H1 (cell line): ENCODE measurements around the gene PLEKHM3. TPM values are rescaled to one million over a fixed set of nuclear protein-coding genes. Genes with fewer than 3 reads are reported as not detected.

Experiments used
- CTCF ChIA-PET: fragments of 300-600 bp; sonication (Branson Sonifier 250); formaldehyde crosslinking; loops from one replicate; lab custom pipeline; 2021; ENCODE audit not compliant: partially characterized antibody; lab: Charles Lee
- POLR2A ChIA-PET: fragments of 300-600 bp; sonication (Branson Sonifier 250); formaldehyde crosslinking; loops from one replicate; lab custom pipeline; 2021; ENCODE audit warnings: inconsistent platforms; ENCODE audit not compliant: partially characterized antibody; lab: Charles Lee
- DNase-seq, 2 experiments: peaks; one replicate each; pipeline versions ENCODE4 v3.0.0 to v3.0.0-alpha.2; 2010 to 2022; ENCODE audit warnings: low spot score in 2 of 2, low read depth in 1 of 2, mixed read lengths in 1 of 2
- FAIRE-seq: peaks from 2 replicates; lab custom pipeline; 2011; peaks lifted over from hg19 to GRCh38; lab: Jason Lieb, UNC
- H2AFZ ChIP-seq: 2 replicates; pipeline ENCODE4 v1.8.1; 2012; ENCODE audit warnings: low read length, inconsistent platforms
- H2AK5ac ChIP-seq: 2 replicates; pipeline ENCODE4 v1.6.1; 2013; ENCODE audit warnings: low read depth, low read length
- H2BK120ac ChIP-seq: replicated peaks from 2 replicates; pipeline ENCODE3; 2013; ENCODE audit warnings: low read depth, low read length, inconsistent platforms
- H2BK12ac ChIP-seq: 2 replicates; pipeline ENCODE4 v1.6.1; 2013; ENCODE audit warnings: low read depth, low read length
- H2BK15ac ChIP-seq: 2 replicates; pipeline ENCODE4 v1.6.1; 2013; ENCODE audit warnings: low read length
- H2BK20ac ChIP-seq: 2 replicates; pipeline ENCODE4 v1.6.1; 2013; ENCODE audit warnings: low read length
- H2BK5ac ChIP-seq: 2 replicates; pipeline ENCODE4 v1.6.1; 2013; ENCODE audit warnings: low read depth, low read length
- H3K14ac ChIP-seq: 2 replicates; pipeline ENCODE4 v1.6.1; 2013; ENCODE audit warnings: inconsistent platforms; ENCODE audit not compliant: insufficient read length
- H3K18ac ChIP-seq: 2 replicates; pipeline ENCODE4 v1.6.1; 2013; ENCODE audit warnings: low read length; ENCODE audit errors: extremely low read depth
- H3K23ac ChIP-seq: 2 replicates; pipeline ENCODE4 v1.6.1; 2013; ENCODE audit warnings: inconsistent platforms; ENCODE audit not compliant: insufficient read length
- H3K23me2 ChIP-seq: 2 replicates; pipeline ENCODE4 v1.6.1; 2013; ENCODE audit warnings: low read depth, low read length
- H3K27ac ChIP-seq: 2 replicates; pipeline ENCODE4 v1.6.1; 2011; ENCODE audit warnings: low read depth, low read length, inconsistent platforms
- H3K27me3 ChIP-seq, 4 experiments: replicated peaks in 1 of 4; 1 replicate in 1 of 4; 2 replicates in 3 of 4; pipeline versions ENCODE4 v1.6.1 to v1.8.1; 2011 to 2013; ENCODE audit warnings: low read length in 3 of 4, mild to moderate bottlenecking in 3 of 4, inconsistent platforms in 2 of 4, mixed read lengths in 2 of 4, moderate library complexity in 1 of 4; ENCODE audit not compliant: control insufficient read depth in 3 of 4, insufficient read depth in 3 of 4; ENCODE audit errors: extremely low read depth in 1 of 4
- H3K36me3 ChIP-seq, 4 experiments: 2 replicates each; pipeline versions ENCODE4 v1.6.1 to v1.8.1; 2011 to 2013; ENCODE audit warnings: mild to moderate bottlenecking in 4 of 4, low read length in 3 of 4, moderate library complexity in 2 of 4, control low read depth in 1 of 4, inconsistent platforms in 1 of 4; ENCODE audit not compliant: insufficient read depth in 4 of 4, control insufficient read depth in 2 of 4
- H3K4ac ChIP-seq: replicated peaks from 2 replicates; pipeline ENCODE3; 2013; ENCODE audit warnings: low read length, low read depth, mixed read lengths, inconsistent platforms; ENCODE audit not compliant: insufficient read length
- H3K4me1 ChIP-seq, 4 experiments: replicated peaks in 1 of 4; 1 replicate in 1 of 4; 2 replicates in 3 of 4; pipeline versions ENCODE4 v1.6.1 to v1.8.1; 2011 to 2013; ENCODE audit warnings: low read length in 3 of 4, inconsistent platforms in 2 of 4, mixed read lengths in 1 of 4; ENCODE audit not compliant: insufficient read depth in 4 of 4, control insufficient read depth in 3 of 4
- H3K4me2 ChIP-seq, 2 experiments: 2 replicates each; pipeline versions ENCODE4 v1.6.1 to v1.8.1; 2011 to 2013; ENCODE audit warnings: low read depth in 2 of 2, low read length in 2 of 2, control low read depth in 1 of 2, inconsistent platforms in 1 of 2, mild to moderate bottlenecking in 1 of 2; ENCODE audit not compliant: insufficient read depth in 1 of 2
- H3K4me3 ChIP-seq, 4 experiments: fragments of 200-600, 300-600 bp in 1 of 4; sonication (generic), shearing (Covaris generic), sonication (Bioruptor Twin) in 1 of 4; 2 replicates each; pipeline versions ENCODE4 v1.5.1 to v1.8.1; 2011 to 2016; ENCODE audit warnings: low read length in 4 of 4, low read depth in 3 of 4, control low read depth in 2 of 4, inconsistent platforms in 2 of 4, mild to moderate bottlenecking in 2 of 4, mixed read lengths in 1 of 4, moderate library complexity in 1 of 4; ENCODE audit not compliant: insufficient read depth in 2 of 4; ENCODE audit errors: extremely low read depth in 1 of 4
- H3K56ac ChIP-seq: replicated peaks from 2 replicates; pipeline ENCODE3; 2013; ENCODE audit warnings: low read depth, mild to moderate bottlenecking, mixed read lengths, low read length, inconsistent platforms; ENCODE audit not compliant: insufficient read length
- H3K79me1 ChIP-seq: 2 replicates; pipeline ENCODE4 v1.6.1; 2013; ENCODE audit warnings: low read depth, low read length, control low read depth
- H3K79me2 ChIP-seq, 2 experiments: 2 replicates each; pipeline versions ENCODE4 v1.6.1 to v1.8.1; 2012 to 2013; ENCODE audit warnings: low read length in 2 of 2, mild to moderate bottlenecking in 2 of 2, inconsistent platforms in 1 of 2; ENCODE audit not compliant: insufficient read depth in 2 of 2, control insufficient read depth in 1 of 2
- H3K9ac ChIP-seq, 4 experiments: replicated peaks in 1 of 4; 1 replicate in 1 of 4; 2 replicates in 3 of 4; pipeline versions ENCODE4 v1.6.1 to v1.8.1; 2011 to 2013; ENCODE audit warnings: low read depth in 3 of 4, low read length in 3 of 4, control low read depth in 2 of 4, mild to moderate bottlenecking in 2 of 4, moderate library complexity in 2 of 4, inconsistent platforms in 1 of 4; ENCODE audit errors: extremely low read depth in 1 of 4
- H3K9me3 ChIP-seq, 2 experiments: 2 replicates each; pipeline versions ENCODE4 v1.6.1 to v1.8.1; 2012 to 2013; ENCODE audit warnings: mild to moderate bottlenecking in 2 of 2, moderate library complexity in 2 of 2, control low read depth in 1 of 2, inconsistent platforms in 1 of 2, low read depth in 1 of 2, low read length in 1 of 2, mixed read lengths in 1 of 2; ENCODE audit not compliant: insufficient read depth in 2 of 2
- H4K20me1 ChIP-seq, 2 experiments: replicated peaks in 1 of 2; 2 replicates each; pipeline versions ENCODE3 to v1.8.1; 2011 to 2013; ENCODE audit warnings: inconsistent platforms in 2 of 2, low read length in 2 of 2, mild to moderate bottlenecking in 1 of 2; ENCODE audit not compliant: insufficient read depth in 2 of 2, control insufficient read depth in 1 of 2
- H4K5ac ChIP-seq: 2 replicates; pipeline ENCODE4 v1.6.1; 2013; ENCODE audit warnings: low read length, low read depth, mixed read lengths, inconsistent platforms; ENCODE audit not compliant: insufficient read length
- H4K8ac ChIP-seq: 2 replicates; pipeline ENCODE4 v1.8.0; 2013; ENCODE audit warnings: mild to moderate bottlenecking, moderate library complexity, low read length, inconsistent platforms; ENCODE audit not compliant: insufficient read depth; ENCODE audit errors: extremely low read depth
- H4K91ac ChIP-seq: replicated peaks from 2 replicates; pipeline ENCODE3; 2013; ENCODE audit warnings: low read length, mixed read lengths, inconsistent platforms; ENCODE audit not compliant: insufficient read length
- ASH2L ChIP-seq: fragments of 200-600, 300-600 bp; sonication (generic); IDR thresholded peaks from one replicate; pipeline ENCODE4 v1.7.1; 2017; ENCODE audit warnings: low read length
- YY1 ChIP-seq: IDR thresholded peaks from 2 replicates; pipeline ENCODE4 v1.6.1; 2011; ENCODE audit warnings: low read depth, mild to moderate bottlenecking, low read length
- WGBS, 2 experiments: shearing (Covaris generic) in 1 of 2; methylation state at CpG; one replicate each; pipeline versions ENCODE4 v1.1.6 to v1.1.7; 2013 to 2015; ENCODE audit warnings: low lambda C conversion rate in 2 of 2, mixed read lengths in 2 of 2, inconsistent platforms in 1 of 2, low coverage in 1 of 2, missing lambda C conversion rate in 1 of 2; ENCODE audit not compliant: insufficient replicate concordance in 2 of 2, insufficient coverage in 1 of 2, insufficient read length in 1 of 2; ENCODE audit errors: extremely low coverage in 1 of 2, missing lambda C conversion rate in 1 of 2; 5-methylcytosine and 5-hydroxymethylcytosine counted together
- polyA plus RNA-seq, 7 experiments: library from polyadenylated mRNA; depleted of rRNA in 3 of 7; stranded (reverse) in 5 of 7; unstranded in 2 of 7; fragments of >200 nt in 5 of 7; fragments of 200-250 nt in 2 of 7; gene quantifications; 1 replicate in 5 of 7; 2 replicates in 1 of 7; 4 replicates in 1 of 7; pipeline versions ENCODE4 v1.2.1 to v1.2.3, GENCODE V29; 2011 to 2013; ENCODE audit warnings: missing spikeins in 2 of 7, mixed read lengths in 2 of 7
- total RNA-seq: library from RNA; stranded (reverse); fragmentation: NEBNext Ultra II Directional; extraction: Animal tissue kit (Norgen Biotek cat#: 25700); gene quantifications from 2 replicates; pipeline ENCODE4 v1.2.1, GENCODE V29; 2021
- TF ChIP-seq, protein P1 (sequence below): IDR thresholded peaks from 2 replicates; pipeline ENCODE4 v1.6.1; 2012; ENCODE audit warnings: low read length, inconsistent platforms

The PLEKHM3 gene
- total and polyA plus RNA-seq, 2 of the 8 experiments (the other 6 are each of a cell fraction or from before 2014, with no cell fraction given) = 2.3 to 5.8 TPM

DNA sequence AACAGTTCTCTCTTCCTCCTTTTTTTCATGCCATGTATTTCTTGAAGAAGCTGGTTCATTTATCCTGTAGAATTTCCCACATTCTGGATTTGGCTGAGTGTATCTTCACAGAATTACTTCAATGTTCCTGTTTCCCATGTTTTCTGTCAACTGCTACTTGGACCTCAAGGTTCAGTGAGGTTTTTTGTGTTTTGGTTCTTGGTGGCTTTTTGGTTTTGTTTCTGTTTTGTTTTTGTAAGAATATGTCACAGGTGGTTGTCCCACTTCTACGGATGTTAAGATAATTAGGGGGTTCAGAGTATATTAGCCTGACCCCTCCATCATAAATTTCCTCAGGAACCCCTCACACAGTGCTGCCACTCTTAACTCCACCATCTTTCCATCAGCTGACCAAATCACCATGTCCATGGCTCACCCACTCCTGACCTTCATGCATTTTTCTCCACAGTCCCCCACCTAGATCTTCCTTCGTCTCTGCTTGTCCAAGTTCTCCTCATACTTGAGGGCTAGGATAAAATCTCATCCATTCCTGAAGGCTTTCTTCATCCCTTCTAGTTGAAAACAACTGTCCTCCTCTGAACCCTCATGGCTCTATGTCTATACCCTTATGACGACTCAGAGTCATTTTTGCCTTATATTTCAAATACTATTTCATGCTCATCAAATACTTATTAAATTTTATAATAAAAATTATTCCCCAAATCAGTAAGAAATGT is 40.4 kb downstream of the PLEKHM3 start:
- WGBS, 2 experiments = 94% methylated on average over 3 of the region's 3 CpGs; no CpG with 5 or more reads in 1 of the 2 experiments
- no peak overlapping the region for H3K56ac ChIP-seq

More for the DNA sequence above, 40.4 kb downstream of the PLEKHM3 start:
- H3K27ac ChIP-seq = no peak overlapping the region
- H3K14ac ChIP-seq = no peak overlapping the region
- no peak overlapping the region for H2AFZ ChIP-seq
- TF ChIP-seq YY1 = no peak
- TF ChIP-seq, protein P1, sequence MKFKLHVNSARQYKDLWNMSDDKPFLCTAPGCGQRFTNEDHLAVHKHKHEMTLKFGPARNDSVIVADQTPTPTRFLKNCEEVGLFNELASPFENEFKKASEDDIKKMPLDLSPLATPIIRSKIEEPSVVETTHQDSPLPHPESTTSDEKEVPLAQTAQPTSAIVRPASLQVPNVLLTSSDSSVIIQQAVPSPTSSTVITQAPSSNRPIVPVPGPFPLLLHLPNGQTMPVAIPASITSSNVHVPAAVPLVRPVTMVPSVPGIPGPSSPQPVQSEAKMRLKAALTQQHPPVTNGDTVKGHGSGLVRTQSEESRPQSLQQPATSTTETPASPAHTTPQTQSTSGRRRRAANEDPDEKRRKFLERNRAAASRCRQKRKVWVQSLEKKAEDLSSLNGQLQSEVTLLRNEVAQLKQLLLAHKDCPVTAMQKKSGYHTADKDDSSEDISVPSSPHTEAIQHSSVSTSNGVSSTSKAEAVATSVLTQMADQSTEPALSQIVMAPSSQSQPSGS = no peak
- no peak for TF ChIP-seq ASH2L
- TF ChIP-seq, all 59 proteins: peak for 0
- Histone ChIP-seq H3K18ac (no peak overlapping the region), H3K9ac (no peak overlapping the region), H3K79me2 (no peaks in the 10 kb centered on the region), H3K79me1 (no peaks in the 10 kb centered on the region), H4K91ac (no peak overlapping the region), H4K8ac (no peak overlapping the region), H4K5ac (no peak overlapping the region), H3K4ac (no peak overlapping the region), H2BK15ac (no peak overlapping the region), H3K27me3 (no peaks in the 10 kb centered on the region), H3K4me3 (no peak overlapping the region), H3K23ac (no peak overlapping the region), H2BK5ac (no peak overlapping the region), H3K4me2 (no peak overlapping the region), H2BK120ac (no peak overlapping the region), H2BK20ac (no peak overlapping the region), H3K23me2 (no peaks in the 10 kb centered on the region), H2BK12ac (no peak overlapping the region), H2AK5ac (no peak overlapping the region), H3K36me3 (no peaks in the 10 kb centered on the region), H3K9me3 (no peaks in the 10 kb centered on the region), H4K20me1 (no peaks in the 10 kb centered on the region), H3K4me1 (no peaks in the 10 kb centered on the region)
- FAIRE-seq (no peak), DNase-seq (no peak)
- CTCF ChIA-PET = no interaction called here
- POLR2A ChIA-PET = interaction anchor here (0.7 kb wide), 1 partner anchor 201 kb away, joined by 3 read pairs; no protein-coding TSS in a partner anchor
